Skeletal muscle satellite cell (primary cell): Measurements from ENCODE around the gene LPIN1. TPM values are rescaled to one million over a fixed set of nuclear protein-coding genes. Genes with fewer than 3 reads are reported as not detected.

ENCODE experiments used
- H3K27me3 ChIP-seq: 2 replicates; pipeline ENCODE4 v1.7.0; 2013; ENCODE audit warnings: low read length; ENCODE audit not compliant: control insufficient read depth, insufficient read depth
- H3K36me3 ChIP-seq: 2 replicates; pipeline ENCODE4 v1.7.0; 2013; ENCODE audit warnings: mild to moderate bottlenecking, control low read depth, low read length; ENCODE audit not compliant: insufficient read depth
- H3K4me1 ChIP-seq: 2 replicates; pipeline ENCODE4 v1.7.0; 2013; ENCODE audit warnings: low read length; ENCODE audit not compliant: control insufficient read depth, insufficient read depth
- H3K4me2 ChIP-seq: 2 replicates; pipeline ENCODE4 v1.7.0; 2013; ENCODE audit warnings: mild to moderate bottlenecking, low read length
- H3K4me3 ChIP-seq: 2 replicates; pipeline ENCODE4 v1.7.0; 2013; ENCODE audit warnings: low read length
- H3K9ac ChIP-seq: 2 replicates; pipeline ENCODE4 v1.7.0; 2013; ENCODE audit warnings: mild to moderate bottlenecking, low read depth, low read length, moderate library complexity
- H3K9me3 ChIP-seq: replicated peaks from 2 replicates; pipeline ENCODE4 v1.7.0; 2013; ENCODE audit warnings: mild to moderate bottlenecking, control low read depth, low read length
- small RNA-seq: library from RNA; depleted of rRNA; stranded (forward); fragments of <200 nt; gene quantifications from one replicate; pipeline ENCODE3, GENCODE V24; 2012

Gene LPIN1

DNA sequence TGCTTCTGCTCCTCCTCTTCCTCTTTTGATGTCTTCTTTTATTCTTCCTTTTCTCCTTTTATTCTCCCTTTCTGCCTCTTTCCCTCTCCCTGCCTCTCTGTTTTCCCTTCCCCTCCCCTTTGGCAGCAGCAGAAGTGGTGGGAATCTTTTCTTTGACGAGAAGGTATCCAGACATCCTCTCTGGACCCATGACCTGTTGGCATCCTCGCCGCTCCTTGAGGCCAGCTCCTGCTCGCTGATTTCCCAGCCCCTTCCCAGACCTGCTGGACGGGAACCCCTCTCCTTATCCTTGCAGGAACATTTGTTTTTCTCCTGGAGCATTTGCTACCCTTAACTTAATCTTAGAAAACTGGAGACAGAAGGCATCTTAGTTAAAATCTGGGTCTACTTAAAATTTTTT, 130.5 kb downstream of the LPIN1 start:
- Histone ChIP-seq H3K9me3 (no peaks in the 10 kb centered on the region), H3K4me1 (no peaks in the 10 kb centered on the region), H3K4me3 (no peak overlapping the region), H3K9ac (no peak overlapping the region), H3K36me3 (no peaks in the 10 kb centered on the region), H3K27me3 (peaks cover 29% of the 10 kb centered on the region), H3K4me2 (no peak overlapping the region)

Small RNA genes lying within 50 kb of the gene (small RNA-seq; reads per million reads assigned to genes)
- gene MIR4262 (not detected), gene MIR548S (0.35 reads per million)
